Heart left ventricle (tissue), 16 donors: ENCODE measurements around the gene MRPL21. TPM values are rescaled to one million over a fixed set of nuclear protein-coding genes. Genes with fewer than 3 reads are reported as not detected.

Experiments used
- ATAC-seq, 4 donors: fragments of 200-7000 bp; cut with Tn5 transposase; one replicate each; pipeline ENCODE4 v1.9.1; 2020 to 2022; ENCODE audit warnings: moderate library complexity in 4 of 4, mild to moderate bottlenecking in 3 of 4, moderate number of reproducible peaks in 1 of 4
- DNase-seq, 5 donors: peaks; one replicate each; pipeline ENCODE4 v3.0.0-alpha.2; 2020
- H3K27ac ChIP-seq, 12 donors: fragments of 200-600 bp; sonication (generic) in 4 of 12; one replicate each; pipeline versions ENCODE4 v1.5.0 to v1.8.0; 2016 to 2022; ENCODE audit warnings: mild to moderate bottlenecking in 2 of 12
- H3K27me3 ChIP-seq, 9 donors: fragments of 200-600 bp; sonication (generic) in 2 of 9; one replicate each; pipeline versions ENCODE4 v1.5.1 to v1.8.0; 2016 to 2022; ENCODE audit warnings: mild to moderate bottlenecking in 3 of 9
- H3K36me3 ChIP-seq, 9 donors: fragments of 200-600 bp; sonication (generic) in 2 of 9; one replicate each; pipeline versions ENCODE4 v1.5.0 to v1.8.0; 2018 to 2022; ENCODE audit warnings: mild to moderate bottlenecking in 2 of 9
- H3K4me1 ChIP-seq, 12 donors: fragments of 200-600 bp; sonication (generic) in 4 of 12; one replicate each; pipeline versions ENCODE4 v1.5.0 to v1.8.0; 2016 to 2022; ENCODE audit warnings: mild to moderate bottlenecking in 3 of 12
- H3K4me3 ChIP-seq, 12 donors: fragments of 200-600 bp; sonication (generic) in 4 of 12; one replicate each; pipeline versions ENCODE4 v1.5.0 to v1.8.0; 2017 to 2022; ENCODE audit warnings: mild to moderate bottlenecking in 9 of 12, moderate library complexity in 4 of 12
- H3K9me3 ChIP-seq, 12 donors: fragments of 200-600 bp; sonication (generic) in 4 of 12; one replicate each; pipeline versions ENCODE4 v1.5.0 to v1.8.0; 2016 to 2022; ENCODE audit warnings: mild to moderate bottlenecking in 1 of 12
- CTCF ChIP-seq, 12 donors: fragments of 200-600 bp; sonication (generic) in 4 of 12; IDR thresholded peaks; one replicate each; pipeline versions ENCODE4 v1.5.0 to v1.8.0; 2018 to 2022; ENCODE audit warnings: antibody characterized with exemption in 12 of 12, mild to moderate bottlenecking in 5 of 12
- POLR2A ChIP-seq, 2 donors: fragments of 450-650 bp; IDR thresholded peaks; one replicate each; pipeline ENCODE4 v1.6.1; 2017; ENCODE audit warnings: antibody characterized with exemption in 2 of 2, mild to moderate bottlenecking in 2 of 2, moderate library complexity in 2 of 2
- WGBS, 4 donors: extraction: QIAGEN DNeasy Blood & Tissue Kit in 2 of 4; methylation state at CpG; one replicate each; pipeline versions ENCODE4 v1.1.5 to v1.1.7; 2013 to 2018; 5-methylcytosine and 5-hydroxymethylcytosine counted together
- intact Hi-C, 10 donors: fragments of 100-400 bp; cut with DNase I; formaldehyde crosslinking; loops; one replicate each; pipeline versions ENCODE4 v1.11.1 to v1.14.2; 2022
- polyA plus RNA-seq, 2 donors: library from polyadenylated mRNA; stranded (reverse); fragments of 200-250 nt; gene quantifications; one replicate each; pipeline ENCODE4 v1.2.3, GENCODE V29; 2013
- total RNA-seq, 9 donors: library from RNA; depleted of rRNA in 2 of 9; stranded (reverse); fragments of >200 nt in 2 of 9; fragmentation: NEBNext Ultra II Directional in 3 of 9; extraction: Animal tissue kit (Norgen Biotek cat#: 25700) in 3 of 9; gene quantifications; one replicate each; pipeline versions ENCODE4 v1.1.0 to v1.2.4, GENCODE V29; 2016 to 2023
- donor health status: ischemic (EF 13 %, LVEDD 7.1; RV severe dilation, severe dysfunction).
- donor health status: healthy with polysubstance abuse.
- donor health status: DM: no; HTN: yes; CAD: no.
- donor health status: DM: no; HTN: no; CAD: no.
- donor health status: ischemic (EF 25% LVEDD 6.9; RV normal size, moderate dysfunction).
- donor health status: ischemic (EF 25% LVEDD 5.7; RV mildly dilated, moderate dysfunction).
- donor health status: healthy.
- donor health status: DM: yes; HTN: yes; CAD: no.
- donor health status: ischemic (EF 35%, LVEDD 5.7; RV mildly dilated, moderate dysfunction).
- donor health status: nonischemic (EF 11% LVEDD 7.7; RV severe dilation, severe dysfunction).
- donor health status: DM: yes; HTN: yes; CAD: no.
- donor health status: PGD.
- donor health status: ischemic (EF 29% LVEDD 5.4; RV normal size, mild dysfunction).
- donor health status: nonischemic (EF 23%, LVEDD 6.1; RV moderate dilation, normal function).

The MRPL21 gene
- total and polyA plus RNA-seq, 11 donors = 59.9 to 230 (median 88.8) TPM

- DNase-seq = peak; percentile 59 to 92 (median 68)
- H3K27ac ChIP-seq = peak overlapping the region in 11 of 12 donors; percentile 40 to 77 (median 68)
- TF ChIP-seq POLR2A (IDR thresholded peaks at IDR 0.05) (peak in 1 of 2 donors; percentile 39), CTCF (IDR thresholded peaks at IDR 0.05) (peak in 5 of 12 donors; percentile 14 to 65 (median 53))
- 5 to 8% (median 6%) methylated on average over 50 to 62 of the region's 62 CpGs for WGBS, 4 donors
- intact Hi-C loops = loop anchor here in 2 of 10 donors (10.0 kb wide), 2 partner anchors 241 to 251 kb away; no protein-coding TSS in a partner anchor
- H3K27me3 ChIP-seq = peaks cover 0 to 10% (median 0%) of the 10 kb centered on the region in 9 donors
- H3K36me3 ChIP-seq = no peaks in the 10 kb centered on the region
- peak; percentile 43 to 83 (median 81) for ATAC-seq
- peaks cover 0 to 24% (median 9%) of the 10 kb centered on the region in 12 donors for H3K4me1 ChIP-seq
- H3K4me3 ChIP-seq = peak overlapping the region; percentile 41 to 66 (median 58)
- H3K9me3 ChIP-seq = no peaks in the 10 kb centered on the region
Observed at GRCh38 chr11:68855205-68855981, 48.2 kb downstream of the MRPL21 start.

GRCh38 chr11:68854273-68854958 lies 49.2 kb downstream of the MRPL21 start:
- intact Hi-C loops = loop anchor here in 2 of 10 donors (10.0 kb wide), 2 partner anchors 240 to 250 kb away; no protein-coding TSS in a partner anchor
- TF ChIP-seq POLR2A (IDR thresholded peaks at IDR 0.05) = no peak
- no peak for TF ChIP-seq CTCF (IDR thresholded peaks at IDR 0.05)
- WGBS, 4 donors = 22 to 35% (median 32%) methylated on average over 36 to 42 of the region's 42 CpGs
- no peaks in the 10 kb centered on the region for H3K9me3 ChIP-seq
- peaks cover 0 to 24% (median 9%) of the 10 kb centered on the region in 12 donors for H3K4me1 ChIP-seq
- no peak overlapping the region for H3K27ac ChIP-seq
- H3K4me3 ChIP-seq = peak overlapping the region in 11 of 12 donors; percentile 41 to 66 (median 60)
- no peaks in the 10 kb centered on the region for H3K36me3 ChIP-seq
- peaks cover 0 to 10% (median 0%) of the 10 kb centered on the region in 9 donors for H3K27me3 ChIP-seq
- DNase-seq (no peak), ATAC-seq (no peak)

- Histone ChIP-seq H3K27ac (no peak overlapping the region), H3K36me3 (no peaks in the 10 kb centered on the region), H3K4me3 (no peak overlapping the region), H3K9me3 (no peaks in the 10 kb centered on the region), H3K4me1 (peaks cover 0 to 24% (median 9%) of the 10 kb centered on the region in 12 donors), H3K27me3 (peaks cover 0 to 10% (median 0%) of the 10 kb centered on the region in 9 donors)
- DNase-seq = no peak
- 79 to 88% (median 86%) methylated on average over 8 of the region's 8 CpGs for WGBS, 4 donors
- intact Hi-C loops = loop anchor here in 2 of 10 donors (10.0 kb wide), 2 partner anchors 238 to 248 kb away; no protein-coding TSS in a partner anchor
- TF ChIP-seq CTCF (IDR thresholded peaks at IDR 0.05) = no peak
- no peak for TF ChIP-seq POLR2A (IDR thresholded peaks at IDR 0.05)
- ATAC-seq = no peak
Observed at GRCh38 chr11:68852628-68853027, 51.0 kb downstream of the MRPL21 start.

GRCh38 chr11:68848429-68848828 lies 55.2 kb downstream of the MRPL21 start:
- intact Hi-C loops = no loop called here
- H3K27me3 ChIP-seq = peaks cover 0 to under 1% (median 0%) of the 10 kb centered on the region in 9 donors
- H3K9me3 ChIP-seq = no peaks in the 10 kb centered on the region
- H3K4me3 ChIP-seq = no peak overlapping the region
- peaks cover 0 to 13% (median 11%) of the 10 kb centered on the region in 12 donors for H3K4me1 ChIP-seq
- no peak for TF ChIP-seq CTCF (IDR thresholded peaks at IDR 0.05)
- no peak for TF ChIP-seq POLR2A (IDR thresholded peaks at IDR 0.05)
- DNase-seq (no peak), ATAC-seq (no peak)
- WGBS, 4 donors = 87 to 96% (median 92%) methylated on average over 15 of the region's 15 CpGs
- no peaks in the 10 kb centered on the region for H3K36me3 ChIP-seq
- H3K27ac ChIP-seq = no peak overlapping the region
